Nucleus accumbens (tissue), 56 donors: ENCODE measurements around the gene SSTR5.
A peak's percentile ranks its signal among the peaks of the same experiment; 100 is the strongest.

Source experiments
- DNase-seq, 56 donors: peaks; one replicate each; lab custom pipeline; 2025; lab: John Stamatoyannopoulos, UW

The SSTR5 gene

GRCh38 chr16:1117176-1117900, 44.8 kb downstream of the SSTR5 start:
- peak in 1 of 56 donors; percentile 10 for DNase-seq

GRCh38 chr16:1117926-1118325, 45.4 kb downstream of the SSTR5 start:
- DNase-seq: no peak

- no peak for DNase-seq
These were observed 46.6 kb downstream of the SSTR5 start for GRCh38 chr16:1119129-1119528.

GRCh38 chr16:1119766-1120576, 47.4 kb downstream of the SSTR5 start:
- no peak for DNase-seq

- no peak for DNase-seq
These were observed 48.0 kb downstream of the SSTR5 start for GRCh38 chr16:1120577-1120941.

- DNase-seq: no peak
These were observed 48.5 kb downstream of the SSTR5 start for GRCh38 chr16:1121009-1121408.

GRCh38 chr16:1121601-1122397, 49.3 kb downstream of the SSTR5 start:
- DNase-seq: no peak

- DNase-seq: no peak
These were observed 49.8 kb downstream of the SSTR5 start for GRCh38 chr16:1122398-1122765.

- no peak for DNase-seq
These were observed 51.1 kb downstream of the SSTR5 start for GRCh38 chr16:1123525-1124230.

- DNase-seq: no peak
These were observed 51.7 kb downstream of the SSTR5 start for GRCh38 chr16:1124291-1124690.

GRCh38 chr16:1124795-1125194, 52.2 kb downstream of the SSTR5 start:
- no peak for DNase-seq

GRCh38 chr16:1125471-1125870, 52.9 kb downstream of the SSTR5 start:
- peak in 42 of 56 donors; percentile 4 to 85 (median 53) for DNase-seq

GRCh38 chr16:1126044-1126443, 53.5 kb downstream of the SSTR5 start:
- DNase-seq: no peak

GRCh38 chr16:1126586-1126985, 54.0 kb downstream of the SSTR5 start:
- DNase-seq: no peak

GRCh38 chr16:1127101-1127500, 54.6 kb downstream of the SSTR5 start:
- no peak for DNase-seq

GRCh38 chr16:1127971-1128715, 55.6 kb downstream of the SSTR5 start:
- no peak for DNase-seq

- DNase-seq: no peak
These were observed 56.8 kb downstream of the SSTR5 start for GRCh38 chr16:1129106-1129960.

- no peak for DNase-seq
These were observed 57.8 kb downstream of the SSTR5 start for GRCh38 chr16:1130382-1130781.
